Thoracic aorta (tissue), 2 donors: Measurements from ENCODE around the gene SPINK13. TPM values are rescaled to one million over a fixed set of nuclear protein-coding genes. Genes with fewer than 3 reads are reported as not detected.

Experiments used
- ATAC-seq: fragments of 150-250 bp; one replicate; pipeline ENCODE4 v1.8.0; 2017; ENCODE audit warnings: low read depth; ENCODE audit not compliant: insufficient number of reproducible peaks, low FRiP score
- DNase-seq: peaks from one replicate; pipeline ENCODE4 v3.0.0-alpha.2; 2020; ENCODE audit warnings: low spot score
- H3K27ac ChIP-seq, 2 donors: fragments of 200-600 bp; sonication (generic); 1 replicate in 1 of 2; 2 replicates in 1 of 2; pipeline ENCODE4 v1.5.1; 2016; ENCODE audit warnings: mild to moderate bottlenecking in 2 of 2, moderate library complexity in 2 of 2
- H3K27me3 ChIP-seq: fragments of 200-600 bp; sonication (generic); replicated peaks from 2 replicates; pipeline ENCODE4 v1.6.0; 2016; ENCODE audit warnings: mild to moderate bottlenecking; ENCODE audit not compliant: insufficient read depth
- H3K36me3 ChIP-seq: fragments of 200-600 bp; sonication (generic); one replicate; pipeline ENCODE4 v1.5.1; 2016
- H3K4me1 ChIP-seq, 2 donors: fragments of 200-600 bp; sonication (generic); 1 replicate in 1 of 2; 2 replicates in 1 of 2; pipeline versions ENCODE4 v1.5.1 to v1.6.0; 2016; ENCODE audit warnings: low read depth in 2 of 2, mild to moderate bottlenecking in 1 of 2; ENCODE audit not compliant: control insufficient read depth in 1 of 2
- H3K4me3 ChIP-seq: fragments of 200-600 bp; sonication (generic); 2 replicates; pipeline ENCODE4 v1.5.1; 2016; ENCODE audit warnings: mild to moderate bottlenecking
- H3K9me3 ChIP-seq: fragments of 200-600 bp; sonication (generic); 2 replicates; pipeline ENCODE4 v1.5.1; 2016
- total RNA-seq, 2 donors: library from RNA; depleted of rRNA; stranded (reverse); fragments of >200 nt; gene quantifications; one replicate each; pipeline versions ENCODE4 v1.1.0 to v1.2.3, GENCODE V29; 2016
- TF ChIP-seq, protein P1 (sequence below): fragments of 200-600 bp; sonication (generic); IDR thresholded peaks from one replicate; pipeline ENCODE4 v1.5.1; 2019; ENCODE audit warnings: antibody characterized with exemption

SPINK13 gene
- total RNA-seq, 2 donors from 2014 or later: not detected

GRCh38 chr5:148333262-148333849 is 64.8 kb downstream of the SPINK13 start:
- Histone ChIP-seq H3K4me3 (no peak overlapping the region), H3K4me1 (no peaks in the 10 kb centered on the region), H3K36me3 (no peaks in the 10 kb centered on the region), H3K27me3 (no peaks in the 10 kb centered on the region), H3K9me3 (no peaks in the 10 kb centered on the region), H3K27ac (no peak overlapping the region)
- DNase-seq (no peak), ATAC-seq (no peak)
- TF ChIP-seq, protein P1, sequence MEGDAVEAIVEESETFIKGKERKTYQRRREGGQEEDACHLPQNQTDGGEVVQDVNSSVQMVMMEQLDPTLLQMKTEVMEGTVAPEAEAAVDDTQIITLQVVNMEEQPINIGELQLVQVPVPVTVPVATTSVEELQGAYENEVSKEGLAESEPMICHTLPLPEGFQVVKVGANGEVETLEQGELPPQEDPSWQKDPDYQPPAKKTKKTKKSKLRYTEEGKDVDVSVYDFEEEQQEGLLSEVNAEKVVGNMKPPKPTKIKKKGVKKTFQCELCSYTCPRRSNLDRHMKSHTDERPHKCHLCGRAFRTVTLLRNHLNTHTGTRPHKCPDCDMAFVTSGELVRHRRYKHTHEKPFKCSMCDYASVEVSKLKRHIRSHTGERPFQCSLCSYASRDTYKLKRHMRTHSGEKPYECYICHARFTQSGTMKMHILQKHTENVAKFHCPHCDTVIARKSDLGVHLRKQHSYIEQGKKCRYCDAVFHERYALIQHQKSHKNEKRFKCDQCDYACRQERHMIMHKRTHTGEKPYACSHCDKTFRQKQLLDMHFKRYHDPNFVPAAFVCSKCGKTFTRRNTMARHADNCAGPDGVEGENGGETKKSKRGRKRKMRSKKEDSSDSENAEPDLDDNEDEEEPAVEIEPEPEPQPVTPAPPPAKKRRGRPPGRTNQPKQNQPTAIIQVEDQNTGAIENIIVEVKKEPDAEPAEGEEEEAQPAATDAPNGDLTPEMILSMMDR: no peak

DNA sequence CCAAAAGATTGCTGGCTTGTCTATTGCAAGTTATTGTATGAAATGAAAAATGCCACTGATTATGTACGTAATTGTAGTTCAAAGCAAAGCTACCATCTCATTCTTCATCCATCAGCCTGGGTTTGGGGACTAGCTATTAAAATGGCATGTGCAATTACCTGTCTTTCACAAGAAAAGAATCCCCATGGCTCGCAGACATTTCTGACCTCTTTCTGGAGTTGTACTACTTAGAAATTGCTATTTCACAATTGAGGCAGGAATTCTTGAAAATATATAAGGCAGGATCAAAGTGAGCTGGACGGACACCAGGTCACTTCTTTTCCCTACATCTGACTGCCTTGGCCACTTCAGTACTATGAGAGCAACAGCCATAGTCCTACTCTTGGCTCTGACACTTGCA is 66.7 kb downstream of the SPINK13 start, which contains the start of gene SPINK9:
Gene SPINK9, plus strand, starts transcription at position 301 of the 400 bp plus-strand sequence. Its CDS starts 55 bp downstream, at position 356.
- Histone ChIP-seq H3K36me3 (no peaks in the 10 kb centered on the region), H3K27me3 (no peaks in the 10 kb centered on the region), H3K27ac (no peak within 1 kb of the TSS), H3K4me1 (no peaks in the 10 kb centered on the region), H3K9me3 (no peaks in the 10 kb centered on the region), H3K4me3 (no peak within 1 kb of the TSS)
- TF ChIP-seq, protein P1: no peak
- ATAC-seq: no peak
- DNase-seq: no peak

Other genes with a start within 250 kb of the SPINK13 start
- gene SPINK5, start 204.8 kb upstream of the SPINK13 start, total RNA-seq: under 1 TPM in 1 of 2 donors, not detected in 1; 0.54 TPM
- not detected for gene SPINK14, start 100.2 kb upstream of the SPINK13 start, total RNA-seq
- not detected for gene SPINK6, start 65.8 kb upstream of the SPINK13 start, total RNA-seq
- gene MARCOL, start 30.3 kb upstream of the SPINK13 start, total RNA-seq: not detected
- gene SPINK7, start 43.6 kb downstream of the SPINK13 start, total RNA-seq: not detected
- not detected for gene SPINK9, start 66.8 kb downstream of the SPINK13 start, total RNA-seq
- gene FBXO38, start 115.2 kb downstream of the SPINK13 start, total RNA-seq: 100 to 1,000 TPM in 1 of 2 donors, 10 to 100 TPM in 1; 33.7 to 121 TPM